IPS-NIHi11 (cell line): Measurements from ENCODE around the gene SIRT7.
"Not testable (repeated sequence)": the region's sequence is repeated elsewhere in the genome, so short reads cannot be mapped to it uniquely, and the experiment has no call there.

ENCODE experiments used
- DNase-seq: peaks from one replicate; pipeline ENCODE4 v3.0.0; 2012; ENCODE audit warnings: mixed read lengths, low spot score

SIRT7 gene

DNA sequence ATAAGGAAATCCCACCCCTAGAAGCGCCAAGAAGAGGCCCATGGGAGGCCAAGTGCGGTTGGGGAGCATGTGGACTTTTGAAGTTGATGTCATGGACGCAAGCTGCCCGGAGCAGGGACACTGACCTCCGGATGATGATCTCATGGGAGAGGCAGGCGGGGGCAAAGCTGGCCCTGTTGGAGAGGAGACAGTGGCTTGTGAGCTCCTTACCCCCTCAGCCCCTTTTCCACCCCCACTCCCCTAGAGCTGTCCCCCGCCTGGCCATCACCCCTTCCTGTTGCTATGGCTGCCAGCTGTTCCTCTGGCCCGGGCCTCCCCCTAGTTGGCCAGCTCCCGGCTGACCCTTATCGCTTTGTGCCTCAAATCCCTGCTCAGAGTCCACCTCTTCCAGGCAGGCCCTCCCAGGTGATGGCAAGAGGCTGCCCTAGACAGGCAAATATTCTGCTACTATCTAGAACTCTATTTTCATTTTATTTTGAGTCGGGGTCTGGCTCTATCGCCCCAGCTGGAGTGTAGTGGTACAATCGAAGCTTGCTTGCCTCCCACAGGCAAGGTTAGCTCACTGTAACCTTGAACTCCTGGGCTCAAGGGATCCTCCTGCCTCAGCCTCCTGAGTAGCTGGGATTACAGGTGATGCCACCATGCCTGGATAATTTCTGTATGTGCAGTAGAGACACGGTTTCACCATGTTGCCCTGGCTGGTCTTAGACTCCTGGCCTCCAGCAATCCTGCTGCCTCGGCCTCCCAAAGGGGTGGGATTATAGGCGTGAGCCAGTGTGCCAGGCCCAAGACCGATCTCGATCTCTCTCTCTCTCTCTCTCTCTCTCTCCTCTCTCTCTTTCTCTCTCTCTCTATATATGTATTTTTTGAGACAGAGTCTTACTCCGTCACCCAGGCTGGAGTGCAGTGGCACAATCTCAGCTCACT, 36.4 kb upstream of the SIRT7 start:
- no peak for DNase-seq

DNA sequence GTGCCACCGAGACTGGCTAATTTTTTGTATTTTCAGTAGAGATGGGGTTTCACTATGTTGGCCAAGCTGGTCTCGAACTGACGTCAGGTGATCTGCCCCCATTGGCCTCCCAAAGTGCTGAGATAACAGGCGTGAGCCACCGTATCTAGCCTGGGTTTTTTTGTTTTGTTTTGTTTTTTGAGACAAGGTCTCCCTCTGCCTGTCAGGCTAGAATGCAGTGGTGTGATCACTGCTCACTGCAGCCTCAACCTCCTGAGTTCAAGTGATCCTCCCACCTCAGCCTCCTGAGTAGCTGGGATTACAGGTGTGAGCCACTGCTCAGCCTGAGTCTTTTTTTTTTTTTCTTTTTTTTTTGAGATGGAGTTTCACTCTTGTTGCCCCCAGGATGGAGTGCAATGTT, 35.5 kb upstream of the SIRT7 start:
- not testable (repeated sequence) for DNase-seq

DNA sequence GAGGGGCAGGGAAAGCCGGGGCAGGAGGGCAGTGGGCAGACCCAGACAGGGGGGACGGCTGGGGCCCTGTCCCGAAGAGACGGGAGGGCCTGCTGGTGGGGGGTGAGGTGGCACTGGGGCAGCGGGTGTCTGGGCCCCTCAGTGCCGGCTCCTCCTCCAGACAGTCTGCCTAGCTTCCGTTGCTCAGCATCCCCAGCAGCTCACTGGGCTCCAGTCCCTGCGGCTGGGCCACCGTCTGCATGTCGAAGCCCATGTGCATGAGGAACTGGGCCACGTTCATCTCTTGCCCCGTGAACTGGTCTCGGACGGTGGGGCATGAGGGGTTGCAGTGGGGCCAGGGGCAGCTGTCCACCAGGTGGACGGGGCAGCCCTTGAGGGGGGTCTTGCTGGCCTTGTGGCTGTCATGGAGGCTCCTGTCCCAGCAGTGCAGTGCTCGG, 34.8 kb upstream of the SIRT7 start:
- no peak for DNase-seq

DNA sequence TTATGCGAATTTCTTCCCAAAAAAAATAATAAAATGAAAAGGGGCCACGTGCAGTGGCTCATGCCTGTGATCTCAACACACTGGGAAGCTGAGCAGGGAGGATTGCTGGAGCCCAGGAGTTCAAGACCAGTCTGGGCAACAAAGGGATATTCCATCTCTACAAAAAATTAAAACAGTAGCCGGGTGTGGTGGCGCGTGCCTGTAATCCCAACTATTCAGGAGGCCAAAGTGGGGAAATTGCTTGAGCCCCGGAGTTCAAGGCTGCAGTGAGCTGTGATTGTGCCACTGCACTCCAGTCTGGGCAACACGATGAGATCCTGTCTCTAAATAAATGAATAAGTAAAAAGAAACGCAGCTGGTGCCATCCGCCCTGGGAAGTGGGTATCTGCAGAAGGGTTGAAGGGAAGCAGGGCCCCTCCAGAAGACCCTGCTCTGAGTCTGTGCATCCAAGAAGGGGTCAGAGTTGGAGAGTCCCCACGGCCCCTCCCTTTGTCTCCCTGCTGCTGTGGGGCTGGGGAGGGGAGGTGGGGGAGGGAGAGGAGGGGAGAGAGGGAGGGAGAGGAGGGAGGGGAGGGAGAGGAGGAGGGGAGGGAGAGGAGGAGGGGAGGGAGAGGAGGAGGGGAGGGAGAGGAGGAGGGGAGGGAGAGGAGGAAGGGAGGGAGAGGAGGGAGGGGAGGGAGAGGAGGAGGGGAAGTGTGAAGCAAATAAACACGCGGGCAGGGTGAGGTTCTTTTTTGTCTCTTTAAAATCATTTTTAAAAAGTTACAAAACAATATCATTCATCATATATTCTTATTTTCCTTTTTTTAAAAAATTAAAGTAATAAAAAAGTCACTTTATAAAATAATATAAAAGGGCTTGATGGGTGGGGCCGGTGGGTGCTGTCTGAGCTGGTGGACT, 34.1 kb upstream of the SIRT7 start:
- DNase-seq, result no peak

DNA sequence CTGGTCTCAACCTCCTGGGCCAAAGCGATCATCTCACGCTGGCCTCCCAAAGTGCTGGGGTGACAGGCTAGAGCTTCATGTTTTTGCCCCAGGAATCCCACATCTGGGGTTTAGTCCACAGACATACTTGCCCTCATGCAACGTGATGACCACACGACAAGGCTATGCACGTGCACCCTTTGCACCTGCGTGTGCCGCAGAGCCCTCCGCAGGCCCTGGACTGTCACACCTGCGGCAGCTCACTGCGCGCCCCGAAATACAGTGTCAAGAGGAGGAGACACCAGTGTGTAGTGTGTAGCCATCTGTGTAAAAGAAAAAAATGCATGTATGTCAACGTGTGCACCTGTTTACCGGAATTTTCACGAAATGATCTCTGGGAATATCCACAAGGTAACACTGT, 32.5 kb upstream of the SIRT7 start:
- no peak for DNase-seq

DNA sequence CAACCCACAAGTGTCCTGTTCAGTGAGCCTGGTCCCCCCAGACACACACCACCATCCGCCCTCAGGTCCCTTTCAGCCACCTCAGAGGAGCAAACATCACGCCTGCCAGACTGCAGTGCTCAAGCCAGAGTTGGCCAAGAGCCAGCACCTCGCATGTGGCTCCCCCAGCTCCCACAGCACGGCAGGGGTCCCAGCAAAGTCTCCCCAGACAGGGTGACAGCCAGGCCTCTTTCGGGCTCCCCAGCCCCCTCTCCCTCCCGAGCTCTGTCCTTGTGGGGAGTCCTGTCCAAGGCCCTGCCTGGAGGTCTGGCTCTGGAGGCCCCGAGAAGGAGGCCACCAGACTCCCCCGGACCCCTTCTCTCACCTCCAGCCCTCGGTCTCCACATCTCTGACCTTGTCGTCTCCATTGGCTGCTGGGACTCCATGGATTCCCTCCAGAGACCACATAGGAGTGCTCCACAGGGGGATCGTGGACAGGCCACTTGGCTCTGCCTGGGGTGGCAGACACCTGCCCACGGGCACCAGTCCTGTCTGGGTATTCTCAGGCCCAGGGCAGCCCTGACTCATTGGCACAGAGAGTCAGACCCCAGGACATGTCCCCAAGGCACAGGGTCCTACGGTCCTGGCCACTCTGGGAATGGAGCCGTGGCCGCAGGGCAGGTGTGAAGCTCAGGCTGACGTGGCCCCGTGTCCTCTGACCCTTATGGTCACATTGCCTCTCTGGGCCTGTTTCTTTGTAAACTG, 30.8 kb upstream of the SIRT7 start:
- DNase-seq, result no peak

DNA sequence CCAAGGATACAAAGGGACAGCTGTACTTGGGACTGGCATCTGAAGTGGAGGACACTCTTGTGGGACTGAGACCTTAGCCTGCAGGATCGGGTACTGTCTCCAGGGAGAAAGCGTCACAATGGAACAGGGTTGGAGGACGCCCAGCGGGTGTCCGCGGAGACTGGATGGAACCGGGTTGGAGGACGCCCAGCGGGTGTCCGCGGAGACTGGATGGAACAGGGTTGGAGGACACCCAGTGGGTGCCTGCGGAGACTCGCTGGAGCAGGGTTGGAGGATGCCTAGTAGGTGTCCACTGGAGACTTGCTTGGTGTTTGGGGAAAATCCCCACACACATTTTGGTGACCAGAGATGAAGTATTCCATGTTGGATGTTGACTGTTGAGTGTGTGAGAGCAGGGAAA, 29.2 kb upstream of the SIRT7 start, which contains the start of gene MYADML2:
Gene MYADML2 (minus strand): TSS at position 45 of the 400 bp plus-strand sequence. CDS start 5,492 bp downstream, outside the sequence.
- DNase-seq, result no peak

DNA sequence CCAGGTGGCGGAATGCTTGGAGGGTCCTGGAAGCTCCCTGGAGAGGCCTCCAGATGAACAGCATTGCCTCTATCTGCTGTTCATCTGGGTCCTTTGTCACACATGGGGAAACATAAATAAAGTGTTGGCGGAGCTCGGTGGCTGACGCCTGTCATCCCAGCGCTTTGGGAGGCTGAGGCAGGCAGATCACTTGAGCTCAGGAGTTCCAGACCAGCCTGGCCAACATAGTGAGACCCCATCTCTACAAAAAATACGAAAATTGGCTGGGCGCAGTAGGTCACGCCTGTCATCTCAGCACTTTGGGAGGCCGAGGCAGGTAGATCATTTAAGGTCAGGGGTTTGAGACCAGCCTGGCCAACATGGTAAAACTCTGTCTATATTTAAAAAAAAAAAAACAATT, 26.9 kb upstream of the SIRT7 start:
- DNase-seq, result no peak

DNA sequence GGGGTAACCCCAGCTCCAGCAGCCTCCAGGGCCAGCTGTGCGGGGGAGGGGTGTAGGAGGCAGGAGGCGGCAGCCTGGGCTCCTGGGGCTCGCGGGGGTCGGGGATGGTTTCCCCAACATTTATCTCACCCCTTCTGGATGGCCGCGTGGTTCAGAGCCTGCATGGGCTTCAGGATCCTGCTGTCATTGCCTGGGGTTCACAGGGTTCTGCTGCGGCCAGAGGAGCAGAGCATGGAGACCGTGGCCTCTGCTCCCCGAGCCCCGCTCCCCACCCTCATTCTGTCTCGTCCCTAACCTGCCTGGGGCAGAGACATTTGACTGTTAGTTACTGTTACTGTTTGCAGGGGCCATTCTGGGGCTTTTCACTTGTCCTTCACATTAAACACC, 24.2 kb upstream of the SIRT7 start:
- no peak for DNase-seq

DNA sequence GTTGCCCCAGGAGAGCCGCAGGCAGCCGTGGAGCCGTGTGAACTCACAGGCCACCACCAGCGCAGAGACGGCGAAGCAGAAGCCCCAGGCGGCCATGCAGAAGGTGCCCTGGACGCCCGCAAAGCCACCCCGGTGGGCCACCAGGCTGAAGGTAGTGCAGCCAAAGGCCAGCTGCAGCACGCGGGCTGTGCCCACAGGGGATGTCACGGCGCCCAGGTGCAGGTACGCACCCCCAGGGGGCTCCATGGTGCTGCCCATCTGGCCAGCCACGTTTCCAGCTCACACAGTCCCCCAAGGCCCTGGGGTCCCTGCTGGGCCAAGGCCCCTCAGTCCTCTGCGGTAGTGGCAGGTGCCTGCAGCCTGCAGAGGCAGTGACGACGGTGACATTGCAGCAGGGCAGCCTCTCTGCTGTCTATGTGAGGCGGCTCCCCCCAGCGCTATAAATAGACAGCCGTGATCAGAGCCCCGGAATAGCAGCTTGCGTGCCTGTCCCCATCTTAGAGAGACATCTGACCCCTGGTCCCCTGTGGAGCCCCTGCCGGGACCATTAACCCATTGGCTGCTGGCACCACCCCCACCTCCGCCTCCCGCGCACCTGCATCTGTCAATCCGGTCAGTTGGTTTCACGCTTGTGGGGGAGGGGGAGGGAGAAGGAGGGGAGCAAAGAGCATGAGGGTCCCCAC, 23.6 kb upstream of the SIRT7 start:
- peak; percentile 50 for DNase-seq

DNA sequence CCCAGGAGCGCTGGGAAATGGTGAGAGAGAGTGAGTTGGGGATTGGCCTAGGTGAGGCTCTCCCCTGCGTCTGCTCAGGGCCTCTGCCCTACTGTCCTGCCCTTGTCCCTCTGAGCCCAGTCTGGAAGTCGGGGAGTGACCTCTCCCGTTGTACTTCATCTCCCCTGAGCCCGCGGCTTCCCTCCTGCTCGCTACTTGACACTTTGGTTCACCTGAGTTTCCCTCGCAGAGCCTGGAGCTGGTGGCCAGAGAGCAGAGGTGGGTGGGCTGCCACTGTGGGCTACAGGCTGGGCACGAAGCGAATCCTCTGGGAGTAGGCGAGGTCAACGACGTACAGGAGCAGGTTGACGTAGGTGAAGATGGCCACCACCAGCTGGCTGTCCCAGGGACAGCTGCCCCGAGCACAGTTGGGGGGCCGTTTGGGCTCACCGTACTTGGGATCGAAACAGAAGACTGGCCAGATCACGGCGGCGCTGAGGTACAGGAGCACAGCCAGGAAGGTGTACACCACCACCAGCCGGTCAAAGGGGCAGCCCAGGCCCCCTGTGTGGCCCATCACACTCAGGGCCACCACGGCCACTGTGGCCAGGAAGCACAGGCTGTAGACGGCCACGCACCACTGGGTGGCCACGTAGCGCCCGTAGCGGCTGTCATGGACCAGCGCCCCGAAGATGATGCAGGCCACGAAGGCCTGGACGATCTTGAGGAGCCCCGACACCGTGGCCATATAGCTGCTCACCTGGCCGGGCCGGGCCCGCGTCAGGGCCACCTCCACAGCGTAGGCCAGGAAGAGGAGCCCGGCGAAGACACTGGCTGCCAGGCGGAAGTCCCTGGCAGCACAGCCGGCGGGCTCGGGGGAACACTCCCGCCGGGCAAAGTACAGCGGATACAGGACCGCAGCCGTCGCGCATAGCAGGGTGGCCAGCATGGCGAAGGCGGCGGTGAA, 22.8 kb upstream of the SIRT7 start:
- DNase-seq, result no peak

DNA sequence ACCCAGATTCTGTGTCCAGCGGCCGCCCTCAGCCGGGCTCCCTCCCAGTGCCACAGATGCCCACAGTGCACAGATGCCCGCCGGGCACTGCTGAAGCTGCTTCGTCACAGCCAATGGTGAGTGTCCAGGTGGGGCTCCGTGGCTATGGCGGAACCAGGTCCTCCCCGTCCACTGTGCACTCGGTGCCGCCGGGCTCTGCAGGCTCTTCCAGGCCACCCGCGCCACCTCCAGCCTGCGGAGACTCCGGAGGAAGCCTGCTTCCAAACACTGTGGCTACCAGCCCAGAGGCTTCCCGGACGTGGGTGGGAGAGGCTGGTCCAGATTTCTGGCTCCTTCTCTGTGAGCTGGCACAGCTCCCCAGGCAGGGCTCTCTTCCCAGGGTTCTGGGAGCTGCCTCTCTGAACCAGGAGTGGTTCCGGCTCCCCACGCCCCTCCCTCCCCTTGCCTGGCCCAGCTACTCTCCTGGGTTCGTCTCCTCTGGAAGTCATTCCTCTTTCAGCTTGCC, 22.0 kb upstream of the SIRT7 start:
- no peak for DNase-seq

DNA sequence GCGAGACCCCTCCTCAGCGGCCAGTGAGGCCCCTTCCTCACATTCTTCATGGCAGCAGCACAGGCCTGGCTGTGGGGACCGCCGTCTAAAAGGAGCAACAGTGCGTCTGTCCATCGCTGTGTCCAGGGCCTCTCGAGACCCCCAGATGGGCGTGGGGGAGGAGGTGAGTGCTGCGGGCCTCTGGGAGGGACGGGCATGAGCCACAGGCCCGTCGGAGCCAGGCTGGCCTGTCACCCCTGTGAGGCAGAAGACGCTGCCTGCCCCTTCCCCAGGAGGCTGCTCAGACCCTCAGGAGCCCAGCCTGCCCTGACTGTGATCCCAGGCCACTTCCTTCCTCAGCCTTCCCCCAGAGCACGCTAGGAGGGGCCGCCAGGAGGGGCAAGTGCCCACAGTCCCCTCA, 21.2 kb upstream of the SIRT7 start:
- DNase-seq, result no peak

DNA sequence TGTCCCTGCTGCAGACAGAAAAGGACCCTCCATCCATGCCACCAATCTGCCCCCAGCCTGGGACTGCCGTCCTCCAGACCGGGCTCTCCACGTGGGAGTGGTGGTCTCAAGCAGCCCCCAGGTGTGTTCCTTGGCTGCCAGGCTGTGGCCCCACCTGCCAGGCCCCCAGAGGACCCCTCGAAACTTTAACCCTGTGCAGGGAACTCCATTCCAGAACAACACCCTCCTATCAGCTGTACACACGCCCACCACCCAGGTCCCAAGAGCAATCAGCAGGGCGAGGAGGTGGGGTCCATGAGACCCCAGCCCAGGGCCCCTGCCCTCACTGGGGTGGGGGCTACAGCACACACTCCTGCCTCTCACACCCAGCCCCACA, 17.7 kb upstream of the SIRT7 start:
- DNase-seq, result no peak

DNA sequence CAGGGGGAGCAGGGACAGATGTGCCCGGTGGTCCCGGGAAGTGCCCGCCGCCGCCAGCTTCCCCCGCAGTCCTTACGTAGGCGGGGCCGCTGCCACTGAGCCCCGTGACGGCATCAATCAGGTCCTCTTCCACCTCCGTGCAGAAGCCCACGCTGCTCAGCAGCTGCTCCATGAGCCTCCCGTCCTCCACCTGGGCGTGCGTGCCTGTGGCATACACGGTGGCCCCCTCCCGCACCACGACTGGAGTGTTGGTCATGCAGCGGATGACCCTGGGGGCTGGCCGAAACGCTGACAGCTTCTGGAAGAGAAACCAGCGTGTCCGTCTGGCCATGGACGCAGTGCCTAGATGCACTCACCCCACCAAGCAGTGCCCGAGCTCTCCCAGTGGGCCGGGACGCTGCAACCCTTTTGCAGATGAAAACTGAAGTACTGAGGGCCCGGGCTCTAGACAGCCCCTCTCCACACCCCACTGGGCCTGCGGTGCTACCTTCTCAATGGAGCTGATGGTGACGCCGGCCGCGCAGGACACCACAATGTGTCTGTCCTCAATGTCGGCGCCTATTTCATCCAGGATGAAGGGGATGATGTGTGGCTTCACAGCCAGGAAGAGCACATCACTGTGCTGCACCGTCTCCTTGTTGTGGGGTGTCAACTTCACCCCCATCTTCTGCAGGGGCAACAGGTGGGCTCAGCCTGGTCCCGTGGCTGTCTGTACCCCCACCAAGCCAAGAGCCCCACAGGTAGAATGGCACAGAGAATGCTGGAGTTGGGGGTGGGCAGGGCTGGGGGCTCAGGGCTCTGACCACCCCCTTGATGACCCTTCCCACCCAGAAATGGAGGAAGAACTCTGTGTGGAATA, 17.1 kb upstream of the SIRT7 start:
- no peak for DNase-seq

DNA sequence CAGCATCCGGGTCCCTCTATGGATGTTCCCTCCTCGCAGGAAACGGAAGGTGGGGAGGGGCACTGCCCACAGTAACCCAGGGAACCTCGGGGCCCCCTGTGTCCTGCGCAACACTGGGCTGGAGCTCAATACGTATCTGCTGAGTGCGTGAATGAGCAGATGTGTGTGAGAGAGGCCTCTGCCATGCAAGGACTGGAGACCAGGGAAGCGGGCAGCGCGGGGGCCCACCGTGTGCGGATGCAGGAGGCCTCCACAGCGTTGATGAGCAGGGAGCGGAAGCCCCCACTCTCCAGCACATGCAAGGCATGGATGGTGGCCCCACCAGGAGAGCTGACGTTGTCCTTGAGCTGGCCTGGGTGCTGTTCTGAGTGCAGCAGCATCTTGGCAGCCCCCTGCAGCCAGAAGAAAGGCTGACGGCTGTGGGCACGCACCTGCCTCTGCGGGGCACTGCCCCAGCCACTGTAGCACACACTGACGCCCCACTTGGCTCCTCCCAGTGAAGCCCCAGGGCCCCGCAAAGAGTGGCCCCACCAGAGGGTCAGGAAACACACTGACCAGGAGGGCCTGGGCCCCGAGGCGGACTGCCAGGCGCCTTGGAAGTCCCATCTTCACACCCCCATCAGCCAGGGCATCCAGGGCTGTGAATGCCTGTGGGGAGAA, 16.3 kb upstream of the SIRT7 start:
- no peak for DNase-seq

DNA sequence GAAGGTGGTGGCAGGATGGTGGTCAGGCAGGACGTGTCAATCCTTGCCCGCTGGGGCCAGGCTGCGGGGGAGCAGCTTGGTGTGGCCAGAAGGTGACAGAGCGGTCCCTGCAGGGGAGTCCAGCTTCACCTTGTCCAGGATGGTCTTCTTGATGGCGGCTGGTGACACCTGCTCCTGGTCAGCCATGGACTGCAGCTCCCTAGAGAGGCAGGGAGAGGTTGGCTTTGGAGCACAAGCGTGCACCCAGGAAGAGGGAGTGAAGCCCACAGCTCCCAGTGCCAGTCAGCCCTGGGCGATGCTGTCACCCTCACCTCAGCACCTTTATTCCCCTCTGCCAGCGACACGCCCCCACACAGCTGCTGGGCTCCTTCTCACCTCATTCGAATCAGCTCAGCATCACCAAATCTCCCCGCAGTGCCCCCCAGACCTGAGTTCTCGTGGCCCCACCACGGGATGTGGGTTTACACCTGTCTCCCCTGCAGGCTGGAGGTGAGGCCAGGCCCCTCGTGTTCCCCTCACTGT, 15.3 kb upstream of the SIRT7 start:
- DNase-seq, result no peak

DNA sequence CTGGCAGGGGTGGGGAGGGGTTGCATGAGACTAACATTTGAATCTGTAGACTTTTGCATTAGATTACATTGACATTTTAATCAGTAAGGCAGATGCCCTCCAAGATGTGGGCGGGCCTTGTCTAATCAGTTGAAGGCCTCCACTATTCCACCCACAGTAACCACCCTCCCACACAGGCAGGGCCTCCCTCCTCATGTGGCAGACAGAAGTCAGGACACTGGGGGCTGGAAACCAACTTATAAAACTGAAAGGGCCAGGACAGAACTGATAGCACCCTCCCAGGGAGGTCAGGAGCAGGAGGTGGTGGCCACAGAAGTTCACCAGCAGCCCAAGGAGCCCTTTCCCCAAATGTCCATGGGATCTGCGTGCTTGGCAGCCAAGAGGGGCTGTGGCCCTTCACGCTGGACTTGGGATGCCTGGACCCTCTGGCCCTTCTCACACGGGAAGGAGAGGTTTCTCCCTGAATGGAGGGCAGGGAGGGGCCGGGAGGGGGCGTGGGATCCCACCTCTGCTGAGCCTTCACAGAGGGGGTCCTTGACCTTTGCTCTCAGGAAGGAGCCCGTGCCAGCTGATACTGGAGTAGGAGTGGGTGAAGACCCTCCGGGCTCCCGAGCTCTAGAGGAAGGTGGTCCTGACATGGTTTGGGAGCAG, 14.5 kb upstream of the SIRT7 start:
- DNase-seq, result no peak
